ENCODE measurements around the gene RAVER2.

RAVER2 gene

DNA sequence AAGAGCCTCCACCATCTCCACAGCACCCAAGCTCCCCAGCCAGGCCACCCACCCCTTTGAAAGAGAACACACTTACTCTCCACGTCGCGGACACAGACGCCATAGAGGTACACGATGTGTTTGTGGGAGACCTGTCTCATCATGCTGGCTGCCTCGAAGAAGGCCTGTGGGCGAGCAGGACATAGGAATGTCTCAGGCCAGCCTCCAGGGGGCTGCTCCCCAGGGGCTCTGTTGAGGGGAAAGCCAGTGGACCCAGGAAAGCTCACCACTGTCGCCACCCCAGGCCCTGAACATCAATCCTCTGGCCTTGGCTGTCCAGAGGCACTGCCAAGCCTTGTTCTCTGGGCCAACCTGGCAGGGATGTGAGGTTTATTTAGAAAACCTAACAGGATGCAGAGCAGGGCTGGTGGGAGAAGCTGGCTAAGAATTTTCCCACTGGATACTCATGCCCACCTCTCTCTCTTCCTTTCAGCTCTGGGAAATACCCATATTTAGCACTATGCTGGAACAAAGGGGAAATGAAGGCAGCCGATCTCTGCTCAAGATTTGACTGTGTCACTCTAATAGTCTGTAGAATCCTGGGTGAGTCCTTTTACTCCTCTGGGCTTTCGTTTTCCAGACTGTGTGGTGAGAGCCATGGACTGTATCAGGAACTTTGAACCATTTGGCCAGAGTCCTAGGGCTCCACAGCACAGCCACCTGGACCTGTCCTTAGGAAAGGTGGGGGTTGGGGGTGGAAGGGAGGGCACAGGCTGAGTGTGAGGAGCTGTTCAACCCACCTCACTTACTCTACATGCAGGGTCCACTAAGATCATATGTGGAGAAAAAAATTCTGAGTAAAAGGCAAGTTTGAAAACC is 101.9 kb downstream of the RAVER2 start:
- H3K4me3 ChIP-seq = no peak overlapping the region
- TF ChIP-seq, protein P1, sequence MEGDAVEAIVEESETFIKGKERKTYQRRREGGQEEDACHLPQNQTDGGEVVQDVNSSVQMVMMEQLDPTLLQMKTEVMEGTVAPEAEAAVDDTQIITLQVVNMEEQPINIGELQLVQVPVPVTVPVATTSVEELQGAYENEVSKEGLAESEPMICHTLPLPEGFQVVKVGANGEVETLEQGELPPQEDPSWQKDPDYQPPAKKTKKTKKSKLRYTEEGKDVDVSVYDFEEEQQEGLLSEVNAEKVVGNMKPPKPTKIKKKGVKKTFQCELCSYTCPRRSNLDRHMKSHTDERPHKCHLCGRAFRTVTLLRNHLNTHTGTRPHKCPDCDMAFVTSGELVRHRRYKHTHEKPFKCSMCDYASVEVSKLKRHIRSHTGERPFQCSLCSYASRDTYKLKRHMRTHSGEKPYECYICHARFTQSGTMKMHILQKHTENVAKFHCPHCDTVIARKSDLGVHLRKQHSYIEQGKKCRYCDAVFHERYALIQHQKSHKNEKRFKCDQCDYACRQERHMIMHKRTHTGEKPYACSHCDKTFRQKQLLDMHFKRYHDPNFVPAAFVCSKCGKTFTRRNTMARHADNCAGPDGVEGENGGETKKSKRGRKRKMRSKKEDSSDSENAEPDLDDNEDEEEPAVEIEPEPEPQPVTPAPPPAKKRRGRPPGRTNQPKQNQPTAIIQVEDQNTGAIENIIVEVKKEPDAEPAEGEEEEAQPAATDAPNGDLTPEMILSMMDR (IDR thresholded peaks at IDR 0.05) = no peak
- DNase-seq (ENCODE audit: low spot score) = no peak
- H3K27ac ChIP-seq = no peak overlapping the region

DNA sequence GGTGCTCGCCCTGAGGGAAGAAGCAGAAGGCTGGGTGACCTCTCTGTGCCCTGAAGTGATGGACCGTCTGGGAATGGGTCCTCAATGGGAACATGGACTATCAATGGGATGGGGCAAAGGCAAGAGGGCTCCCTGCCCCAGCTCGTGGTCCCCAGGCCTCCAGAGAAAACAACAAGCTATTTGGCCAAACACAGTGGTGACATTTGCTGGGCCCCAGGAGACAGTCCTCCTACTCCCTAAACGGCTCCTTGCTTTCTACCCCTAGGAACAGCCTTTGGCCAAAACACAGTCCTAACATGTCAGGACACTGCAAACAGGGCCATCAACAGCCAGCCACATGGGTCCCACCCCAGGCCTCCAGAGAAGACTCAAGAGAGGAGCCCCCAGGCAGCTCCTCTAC is 102.8 kb downstream of the RAVER2 start:
- DNase-seq (ENCODE audit: low spot score) = no peak
- Histone ChIP-seq H3K4me3 (no peak overlapping the region), H3K27ac (no peak overlapping the region)
- TF ChIP-seq, protein P1 (IDR thresholded peaks at IDR 0.05) = no peak

DNA sequence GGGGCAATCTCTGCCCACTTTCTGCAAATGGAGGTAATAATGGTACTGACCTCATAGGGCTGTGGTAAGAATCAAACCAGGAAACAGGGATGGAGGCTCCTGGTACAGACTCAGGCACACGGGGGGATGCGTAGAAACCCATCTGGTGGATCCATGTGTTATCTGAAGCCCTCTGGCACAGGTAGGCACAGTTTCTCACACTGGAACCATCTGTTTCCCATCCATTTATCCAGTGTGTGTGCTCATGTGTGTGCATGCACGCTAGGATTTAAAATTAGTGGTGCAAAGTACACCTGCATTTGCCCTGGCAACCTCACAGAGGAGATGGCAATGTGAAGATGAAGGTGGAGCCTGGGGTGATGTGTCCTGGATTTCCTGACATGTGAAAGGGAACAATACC is 103.3 kb downstream of the RAVER2 start:
- TF ChIP-seq, protein P1 (IDR thresholded peaks at IDR 0.05) = no peak
- H3K4me3 ChIP-seq = no peak overlapping the region
- no peak for DNase-seq (ENCODE audit: low spot score)
- H3K27ac ChIP-seq = no peak overlapping the region

DNA sequence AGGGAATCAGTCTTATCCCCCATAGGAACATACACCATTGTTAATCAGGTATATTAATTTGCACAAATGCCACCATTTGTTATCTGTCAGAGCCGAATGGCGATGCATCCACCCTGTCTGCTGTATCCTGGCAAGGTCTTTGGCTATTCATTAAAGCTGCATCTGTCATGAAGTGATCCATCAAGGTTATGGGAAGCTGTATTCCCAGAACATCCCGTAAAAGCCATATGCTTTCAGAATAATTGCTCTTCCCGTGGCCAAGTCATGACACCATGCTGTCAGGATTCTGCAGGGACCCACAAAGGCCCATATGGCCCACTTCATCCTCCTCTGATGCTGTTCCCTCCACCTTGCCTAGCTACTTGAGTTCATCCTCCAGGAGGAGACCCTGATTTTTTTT is 103.9 kb downstream of the RAVER2 start:
- no peak overlapping the region for H3K27ac ChIP-seq
- DNase-seq (ENCODE audit: low spot score) = no peak
- TF ChIP-seq, protein P1 (IDR thresholded peaks at IDR 0.05) = no peak
- H3K4me3 ChIP-seq = no peak overlapping the region

DNA sequence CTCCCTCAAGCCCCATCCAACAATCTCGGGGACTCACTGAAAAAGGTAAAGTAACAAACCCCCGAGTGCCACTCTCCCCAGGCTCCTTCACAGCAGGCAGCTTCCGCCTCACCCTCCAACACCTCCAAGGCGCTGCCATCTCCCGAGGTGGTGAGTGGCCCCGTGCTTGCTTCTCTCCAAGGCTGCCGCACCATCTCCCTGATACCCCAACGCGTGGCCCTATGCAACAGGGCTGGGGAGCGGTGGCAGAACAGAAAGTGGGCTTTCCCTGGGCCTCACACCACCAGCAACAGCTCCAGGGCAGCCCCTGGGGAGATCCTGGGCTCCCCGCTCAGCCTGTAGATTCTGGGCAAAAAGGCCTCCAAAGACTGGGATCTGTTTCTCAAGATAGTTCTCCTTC is 105.1 kb downstream of the RAVER2 start:
- no peak for DNase-seq (ENCODE audit: low spot score)
- H3K4me3 ChIP-seq = no peak overlapping the region
- TF ChIP-seq, protein P1 (IDR thresholded peaks at IDR 0.05) = no peak
- no peak overlapping the region for H3K27ac ChIP-seq

DNA sequence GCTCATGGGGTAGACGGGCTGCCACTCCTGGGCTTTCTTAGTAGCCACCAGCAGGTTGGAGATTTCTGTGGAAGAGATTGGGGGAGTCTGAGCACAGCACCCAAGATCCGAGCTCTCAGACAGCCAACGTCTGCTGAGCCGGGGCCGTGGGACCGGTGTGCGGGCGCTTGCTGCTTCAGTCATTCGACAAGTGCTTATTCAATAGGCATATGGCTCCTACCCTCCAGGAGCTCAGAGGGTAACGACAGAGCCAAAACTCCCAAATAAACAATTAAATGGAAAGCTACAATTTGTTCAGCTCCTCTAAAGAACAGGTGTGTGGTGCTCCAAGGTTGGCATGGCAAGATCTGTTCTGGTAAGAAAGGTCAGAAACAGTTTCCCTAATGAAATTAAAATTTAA is 106.0 kb downstream of the RAVER2 start:
- TF ChIP-seq, protein P1 (IDR thresholded peaks at IDR 0.05) = no peak

DNA sequence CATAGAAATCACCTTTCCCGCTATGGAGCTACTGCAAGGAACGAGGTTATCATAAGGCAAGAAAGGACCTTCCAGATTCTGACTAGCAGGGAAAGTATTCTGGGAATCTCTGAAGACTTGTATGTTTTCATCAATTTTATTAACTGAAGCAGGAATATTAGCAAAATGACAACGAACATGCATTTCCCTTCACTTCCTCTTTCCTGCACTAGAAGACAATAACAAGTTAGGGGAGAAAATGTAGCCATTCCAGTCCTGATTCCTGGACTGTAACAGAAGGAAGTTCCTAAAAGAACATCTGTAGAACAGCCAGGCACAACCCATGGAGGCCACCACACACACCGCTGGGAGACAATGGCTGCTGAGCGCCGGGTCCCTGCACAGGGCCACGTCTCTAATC is 106.8 kb downstream of the RAVER2 start:
- H3K27ac ChIP-seq = no peak overlapping the region
- no peak for DNase-seq (ENCODE audit: low spot score)
- TF ChIP-seq, protein P1 (IDR thresholded peaks at IDR 0.05) = no peak

More for the DNA sequence above, 106.0 kb downstream of the RAVER2 start:
- DNase-seq (ENCODE audit: low spot score) = no peak
- H3K4me3 ChIP-seq = no peak overlapping the region
- no peak overlapping the region for H3K27ac ChIP-seq

More for the DNA sequence above, 106.8 kb downstream of the RAVER2 start:
- no peak overlapping the region for H3K4me3 ChIP-seq

Measured in coronary artery (tissue), 2 donors.